ENCODE results near the gene ZNF83.

DNA sequence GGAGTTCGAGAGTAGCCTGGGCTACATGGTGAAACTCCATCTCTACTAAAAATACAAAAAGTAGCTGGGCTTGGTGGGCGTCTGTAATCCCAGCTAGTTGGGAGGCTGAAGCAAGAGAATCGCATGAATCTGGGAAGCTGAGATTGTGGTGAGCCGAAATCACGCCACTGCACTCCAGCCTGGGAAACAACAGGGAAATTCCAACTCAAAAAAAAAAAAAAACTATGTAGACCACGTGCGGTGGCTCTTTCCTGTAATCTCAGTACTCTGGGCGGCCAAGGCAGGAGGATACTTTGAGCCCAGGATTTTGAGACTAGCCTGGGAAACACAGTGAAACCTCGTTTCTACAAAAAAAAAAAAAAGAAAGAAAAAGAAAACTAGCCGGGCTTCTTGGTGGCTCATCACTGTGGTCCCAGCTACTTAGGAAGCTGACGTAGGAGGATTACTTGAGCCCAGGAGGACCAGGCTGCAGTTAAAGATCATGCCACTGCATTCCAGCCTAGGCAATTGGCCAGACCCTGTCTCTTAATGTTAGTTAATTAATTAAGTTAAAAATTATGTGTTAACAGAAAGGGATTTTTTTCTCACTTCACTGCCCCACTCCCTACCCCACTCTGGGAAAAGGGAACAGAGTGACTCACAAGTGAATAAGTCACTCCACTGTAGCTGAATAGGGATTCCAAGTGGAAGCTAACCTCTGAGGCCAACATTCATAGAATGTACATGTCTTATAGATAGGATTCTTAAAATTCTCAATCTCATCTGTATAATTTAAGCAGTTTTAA lies 2.2 kb downstream of the ZNF83 start:
- TF ChIP-seq POLR2AphosphoS5 (IDR thresholded peaks at IDR 0.05) (no peak), EZH2 (IDR thresholded peaks at IDR 0.05; ENCODE audit: borderline replicate concordance, insufficient read depth, low read length, poor library complexity, severe bottlenecking) (no peak), RAD21 (conservative IDR thresholded peaks at IDR 0.05) (no peak), REST (IDR thresholded peaks at IDR 0.05; ENCODE audit: borderline replicate concordance) (no peak), MXI1 (conservative IDR thresholded peaks at IDR 0.05; ENCODE audit: poor library complexity, severe bottlenecking) (no peak)
- TF ChIP-seq, protein P1, sequence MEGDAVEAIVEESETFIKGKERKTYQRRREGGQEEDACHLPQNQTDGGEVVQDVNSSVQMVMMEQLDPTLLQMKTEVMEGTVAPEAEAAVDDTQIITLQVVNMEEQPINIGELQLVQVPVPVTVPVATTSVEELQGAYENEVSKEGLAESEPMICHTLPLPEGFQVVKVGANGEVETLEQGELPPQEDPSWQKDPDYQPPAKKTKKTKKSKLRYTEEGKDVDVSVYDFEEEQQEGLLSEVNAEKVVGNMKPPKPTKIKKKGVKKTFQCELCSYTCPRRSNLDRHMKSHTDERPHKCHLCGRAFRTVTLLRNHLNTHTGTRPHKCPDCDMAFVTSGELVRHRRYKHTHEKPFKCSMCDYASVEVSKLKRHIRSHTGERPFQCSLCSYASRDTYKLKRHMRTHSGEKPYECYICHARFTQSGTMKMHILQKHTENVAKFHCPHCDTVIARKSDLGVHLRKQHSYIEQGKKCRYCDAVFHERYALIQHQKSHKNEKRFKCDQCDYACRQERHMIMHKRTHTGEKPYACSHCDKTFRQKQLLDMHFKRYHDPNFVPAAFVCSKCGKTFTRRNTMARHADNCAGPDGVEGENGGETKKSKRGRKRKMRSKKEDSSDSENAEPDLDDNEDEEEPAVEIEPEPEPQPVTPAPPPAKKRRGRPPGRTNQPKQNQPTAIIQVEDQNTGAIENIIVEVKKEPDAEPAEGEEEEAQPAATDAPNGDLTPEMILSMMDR (IDR thresholded peaks at IDR 0.05; ENCODE audit: poor library complexity, severe bottlenecking), result no peak

All from neural cell (in vitro differentiated cells).